Activated naive CD4-positive, alpha-beta T cell (primary cell): ENCODE data around the gene IFNLR1.

Experiments used
- DNase-seq, 4 experiments: peaks; one replicate each; lab custom pipeline; 2025; lab: John Stamatoyannopoulos, UW

The IFNLR1 gene

DNA sequence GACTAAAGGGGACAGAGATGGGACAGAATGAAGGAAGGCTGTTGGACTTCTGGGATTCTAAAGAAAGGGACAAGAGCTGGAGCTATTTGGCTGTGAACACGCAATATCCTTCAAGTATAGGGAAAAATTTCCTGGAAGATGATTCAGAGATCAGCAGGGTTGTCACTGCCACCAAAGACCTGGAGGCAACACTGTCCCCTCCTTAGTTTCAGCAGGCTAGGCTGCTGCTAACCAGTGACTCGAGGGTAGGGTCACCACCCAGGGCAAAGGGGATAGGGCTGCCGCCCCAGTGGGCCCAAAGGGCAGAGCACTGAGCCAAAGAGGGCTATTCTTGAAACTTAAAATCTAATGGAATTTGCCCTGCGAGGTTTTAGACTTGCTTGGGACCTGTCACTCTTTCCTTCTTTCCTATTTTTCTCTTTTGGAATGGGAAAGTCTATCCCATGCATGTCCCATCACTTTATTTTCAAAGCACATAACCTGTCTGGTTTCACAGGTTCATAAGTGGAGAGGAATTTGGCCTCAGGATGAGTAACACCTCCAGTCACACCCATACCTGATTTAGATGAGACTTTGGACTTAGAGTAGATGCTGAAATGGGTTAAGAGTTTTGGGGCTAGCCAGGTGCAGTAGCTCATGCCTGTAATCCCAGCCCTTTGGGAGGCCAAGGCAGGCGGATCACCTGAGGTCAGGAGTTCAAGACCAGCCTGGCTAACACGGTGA is 11.9 kb downstream of the IFNLR1 start:
- DNase-seq, result no peak

- DNase-seq, result no peak
These were observed 13.2 kb downstream of the IFNLR1 start for GRCh38 chr1:24173638-24174575.

- DNase-seq, result no peak
These were observed 14.5 kb downstream of the IFNLR1 start for GRCh38 chr1:24172598-24172997.

- DNase-seq, result no peak
These were observed 17.8 kb downstream of the IFNLR1 start for GRCh38 chr1:24169286-24169685.

GRCh38 chr1:24168245-24168644 is 18.8 kb downstream of the IFNLR1 start:
- no peak for DNase-seq

GRCh38 chr1:24167008-24167407 is 20.1 kb downstream of the IFNLR1 start:
- DNase-seq, result no peak

DNA sequence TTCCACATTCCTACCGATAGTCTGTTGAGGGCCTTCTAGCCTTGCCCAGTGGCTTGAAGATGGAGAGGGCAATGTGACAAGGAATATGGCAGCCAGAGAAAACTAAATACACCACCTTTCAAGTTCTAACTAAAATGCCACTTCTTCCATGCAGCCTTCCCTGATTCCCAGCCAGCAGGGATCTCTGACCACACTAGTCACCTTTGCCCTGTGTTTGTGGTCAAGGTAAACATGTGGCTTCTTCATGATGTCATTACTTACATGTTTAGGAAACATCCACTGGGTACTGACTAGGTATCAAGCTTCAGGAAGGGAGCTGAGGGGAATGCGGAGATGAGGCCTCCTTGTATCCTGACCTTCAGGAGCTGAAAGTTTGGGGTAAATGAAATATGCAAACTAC is 21.6 kb downstream of the IFNLR1 start:
- DNase-seq, result no peak

- DNase-seq, result no peak
These were observed 23.1 kb downstream of the IFNLR1 start for GRCh38 chr1:24164004-24164403.

DNA sequence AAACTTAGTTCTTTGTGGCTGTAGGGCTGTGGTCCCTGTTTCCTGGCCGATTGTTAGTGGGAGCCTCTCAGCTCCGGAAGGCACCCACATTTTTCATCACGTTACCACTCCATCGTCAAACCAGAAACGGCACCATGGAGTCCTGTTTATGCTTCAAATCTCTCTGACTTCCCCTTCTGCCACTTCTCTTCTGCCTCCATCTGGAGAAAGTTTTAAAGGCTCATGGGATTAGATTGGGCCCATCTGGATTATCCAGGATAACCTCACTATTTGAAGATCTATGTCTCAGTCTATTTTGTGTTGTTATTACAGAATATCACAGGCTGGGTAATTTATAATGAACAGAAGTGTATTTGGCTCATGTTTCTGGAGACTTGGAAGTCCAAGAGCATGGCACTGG is 24.9 kb downstream of the IFNLR1 start:
- DNase-seq, result no peak

- DNase-seq, result no peak
These were observed 25.8 kb downstream of the IFNLR1 start for GRCh38 chr1:24161270-24161669.

GRCh38 chr1:24159366-24159765 is 27.7 kb downstream of the IFNLR1 start:
- DNase-seq, result no peak

- no peak for DNase-seq
These were observed 29.1 kb downstream of the IFNLR1 start for GRCh38 chr1:24157918-24158481.

- no peak for DNase-seq
These were observed 30.4 kb downstream of the IFNLR1 start for GRCh38 chr1:24156542-24157260.

DNA sequence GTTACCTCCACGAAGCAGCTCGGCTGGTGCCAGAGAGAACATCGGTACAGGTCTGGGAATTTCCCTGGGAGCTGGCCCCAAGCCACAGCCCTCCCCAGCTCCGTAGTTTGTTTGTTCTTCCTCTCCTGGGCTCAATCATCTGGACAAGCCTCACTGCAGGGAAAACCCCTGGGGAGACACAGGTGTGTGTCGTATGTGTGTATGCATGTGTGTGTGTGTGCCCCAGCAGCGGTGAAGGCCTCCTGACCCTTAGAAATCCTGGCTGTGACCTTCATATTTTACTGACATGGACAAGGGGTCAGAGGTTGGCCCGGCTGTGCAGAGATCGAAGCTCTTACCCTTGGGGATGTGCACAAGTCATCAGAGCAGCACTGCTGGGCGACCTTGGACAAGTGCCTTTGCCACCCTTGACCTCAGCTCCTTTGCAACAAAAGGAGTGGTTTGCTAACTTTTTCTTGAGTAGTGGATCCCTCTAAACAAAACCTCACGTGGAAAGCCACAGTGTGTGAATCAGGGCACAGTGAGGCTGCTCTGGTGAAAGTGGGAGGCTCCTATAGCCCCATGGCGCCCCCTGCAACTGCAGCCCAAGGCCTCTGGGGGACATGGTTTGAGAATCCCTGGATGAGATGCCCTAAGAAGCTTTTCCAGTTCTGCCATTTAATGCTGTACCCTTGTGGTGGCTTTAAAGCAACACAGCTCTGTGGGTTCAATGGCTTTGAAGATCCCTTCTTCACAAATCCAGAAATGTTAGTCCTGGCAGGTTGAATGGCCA is 31.9 kb downstream of the IFNLR1 start:
- no peak for DNase-seq

DNA sequence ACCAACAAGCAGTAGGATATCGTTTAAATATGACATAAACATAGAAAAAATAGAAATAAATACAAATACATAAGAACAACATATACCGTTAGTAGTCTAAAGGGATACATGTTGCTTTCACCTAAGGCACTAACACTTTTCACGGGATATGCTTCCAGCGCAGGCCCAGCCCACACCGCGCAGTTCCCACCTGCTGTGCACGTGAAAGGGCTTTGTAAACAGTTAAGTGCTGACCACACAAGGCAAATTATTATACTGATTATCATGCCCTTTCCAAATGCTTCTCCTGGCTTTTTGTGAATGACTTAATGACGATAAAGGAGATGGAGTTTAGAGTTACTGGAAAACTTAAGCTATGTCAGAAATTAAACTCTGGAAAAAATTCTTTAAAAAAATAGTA is 32.9 kb downstream of the IFNLR1 start:
- no peak for DNase-seq

DNA sequence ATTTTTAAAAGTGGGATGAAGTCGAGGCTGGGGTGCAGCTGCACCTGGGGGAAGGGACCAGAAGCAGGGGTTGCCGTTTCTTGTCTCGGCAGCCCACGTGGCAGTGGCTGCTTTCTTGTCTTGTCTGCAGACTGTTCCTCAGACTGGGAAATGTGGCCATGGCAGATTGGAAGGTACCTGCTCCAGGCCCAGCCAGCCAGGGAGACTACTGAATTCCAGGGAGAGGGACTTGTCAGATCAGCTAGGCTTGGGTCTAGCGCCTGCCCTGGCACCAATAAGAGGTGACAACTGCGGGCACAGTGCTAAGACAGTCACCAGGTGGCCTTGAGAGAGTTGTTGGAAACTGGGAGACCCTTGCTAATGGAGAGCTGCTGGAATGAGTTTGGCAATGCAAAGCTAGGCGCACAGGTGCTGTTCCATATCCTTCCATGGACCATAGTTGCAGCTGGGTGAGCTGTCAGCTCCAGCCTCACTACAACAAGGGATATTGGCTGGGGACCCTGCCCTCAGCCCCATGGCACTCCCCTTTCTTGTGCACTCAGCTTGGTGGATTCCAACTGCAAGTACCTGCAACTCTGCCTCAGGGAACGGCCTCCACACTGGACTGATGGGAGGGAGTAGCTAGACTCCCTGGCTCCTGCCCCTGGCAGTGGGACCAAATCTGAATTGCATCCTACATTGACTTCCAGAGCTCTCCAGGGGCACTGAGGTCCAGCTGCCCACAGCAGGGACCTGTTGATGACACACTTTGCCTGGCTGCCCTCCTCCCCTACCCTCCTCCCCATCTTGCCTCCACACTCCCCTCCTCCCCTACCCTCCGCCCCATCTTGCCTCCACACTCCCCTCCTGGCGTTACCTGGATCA is 34.2 kb downstream of the IFNLR1 start:
- no peak for DNase-seq

DNA sequence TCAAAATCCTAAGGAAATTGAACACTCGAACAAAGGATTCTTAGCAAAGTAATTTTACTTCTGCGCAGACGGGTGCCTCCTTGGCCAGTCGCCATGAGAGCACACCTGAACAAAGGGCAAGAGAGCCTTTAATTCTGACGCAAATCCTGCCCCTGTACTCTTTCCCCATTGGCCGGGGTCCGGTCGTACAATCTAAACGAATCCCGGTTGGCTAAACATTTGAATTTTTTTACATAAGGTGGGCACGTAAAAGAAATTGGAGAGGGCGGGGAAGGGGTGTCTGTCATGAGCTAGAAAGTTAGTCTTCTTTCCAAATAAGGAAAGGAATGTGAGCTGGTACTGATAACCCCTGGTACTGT is 35.9 kb downstream of the IFNLR1 start:
- no peak for DNase-seq

DNA sequence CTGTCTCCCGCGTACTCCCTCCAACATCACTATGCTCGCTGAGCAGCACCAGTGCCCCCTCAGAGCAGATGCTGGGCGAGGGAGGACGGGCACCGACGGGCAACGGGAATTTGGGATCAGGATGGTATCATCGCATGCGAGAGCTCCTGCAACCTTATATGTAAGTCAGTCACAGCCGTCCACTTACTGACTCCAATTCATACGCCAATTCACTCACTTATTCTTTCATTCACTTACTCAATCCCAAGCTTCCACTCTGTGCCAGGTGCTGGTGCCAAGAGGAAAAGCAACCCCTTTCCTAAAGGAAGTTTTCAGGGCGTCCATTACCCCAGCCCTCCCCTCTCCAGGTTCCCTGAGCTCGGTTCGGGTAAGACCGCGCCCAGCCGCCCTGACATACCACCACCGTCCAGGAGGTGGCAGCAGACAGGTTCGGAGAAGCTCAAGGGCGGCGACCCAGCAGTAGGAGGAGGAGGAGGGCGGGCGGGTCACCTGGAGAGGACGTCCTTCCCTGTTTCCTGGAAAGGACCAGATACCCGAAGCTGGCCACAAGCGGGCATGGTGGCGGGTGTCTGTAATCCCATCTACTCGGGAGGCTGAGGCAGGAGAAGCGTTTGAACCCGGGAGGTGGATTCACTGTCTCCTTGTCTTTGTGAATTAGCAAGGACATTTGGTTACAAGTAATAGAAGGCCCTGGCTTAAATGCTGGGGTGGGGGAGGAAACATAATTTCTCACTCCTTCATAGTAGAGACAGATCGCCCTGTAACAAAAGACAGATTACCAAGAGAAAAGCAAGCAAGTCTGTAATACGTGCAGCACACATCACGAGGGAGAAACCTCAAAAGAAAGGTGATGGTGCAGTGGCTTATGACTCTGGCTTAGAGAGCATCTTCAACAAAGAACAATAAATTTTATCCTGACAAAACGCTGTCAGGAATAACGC is 36.6 kb downstream of the IFNLR1 start:
- peak; percentile 71 to 88 (median 84) for DNase-seq

- DNase-seq, result peak in 1 of 4 experiments; percentile 12
These were observed 37.2 kb downstream of the IFNLR1 start for GRCh38 chr1:24149866-24150233.
